ENCODE data around the gene ADRM1.

Gene ADRM1

GRCh38 chr20:62299666-62300236, 3.0 kb upstream of the ADRM1 start:
- DNase-seq, result no peak

- no peak for DNase-seq
Measured at GRCh38 chr20:62300319-62300718, 2.5 kb upstream of the ADRM1 start.

GRCh38 chr20:62301111-62301668, 1.6 kb upstream of the ADRM1 start:
- DNase-seq, result no peak

- DNase-seq, result peak; percentile 83 to 85
Measured at GRCh38 chr20:62301773-62302340, 940 bp upstream of the ADRM1 start.

DNA sequence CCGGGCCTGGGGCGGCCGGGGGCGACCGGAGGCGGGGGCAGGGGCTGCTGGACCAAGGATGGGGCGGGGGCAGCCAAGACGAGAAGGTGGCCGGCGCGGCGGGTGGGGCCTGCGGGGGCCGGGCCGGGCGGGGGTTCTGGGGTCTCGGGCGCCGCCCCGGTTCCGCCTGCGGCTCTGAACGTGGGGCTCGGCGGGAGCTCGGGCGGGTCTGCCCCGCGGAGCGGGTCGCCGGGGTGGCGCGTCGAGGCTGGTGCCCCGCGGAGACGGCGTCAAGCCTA, 204 bp downstream of the ADRM1 start:
- no peak for DNase-seq

DNA sequence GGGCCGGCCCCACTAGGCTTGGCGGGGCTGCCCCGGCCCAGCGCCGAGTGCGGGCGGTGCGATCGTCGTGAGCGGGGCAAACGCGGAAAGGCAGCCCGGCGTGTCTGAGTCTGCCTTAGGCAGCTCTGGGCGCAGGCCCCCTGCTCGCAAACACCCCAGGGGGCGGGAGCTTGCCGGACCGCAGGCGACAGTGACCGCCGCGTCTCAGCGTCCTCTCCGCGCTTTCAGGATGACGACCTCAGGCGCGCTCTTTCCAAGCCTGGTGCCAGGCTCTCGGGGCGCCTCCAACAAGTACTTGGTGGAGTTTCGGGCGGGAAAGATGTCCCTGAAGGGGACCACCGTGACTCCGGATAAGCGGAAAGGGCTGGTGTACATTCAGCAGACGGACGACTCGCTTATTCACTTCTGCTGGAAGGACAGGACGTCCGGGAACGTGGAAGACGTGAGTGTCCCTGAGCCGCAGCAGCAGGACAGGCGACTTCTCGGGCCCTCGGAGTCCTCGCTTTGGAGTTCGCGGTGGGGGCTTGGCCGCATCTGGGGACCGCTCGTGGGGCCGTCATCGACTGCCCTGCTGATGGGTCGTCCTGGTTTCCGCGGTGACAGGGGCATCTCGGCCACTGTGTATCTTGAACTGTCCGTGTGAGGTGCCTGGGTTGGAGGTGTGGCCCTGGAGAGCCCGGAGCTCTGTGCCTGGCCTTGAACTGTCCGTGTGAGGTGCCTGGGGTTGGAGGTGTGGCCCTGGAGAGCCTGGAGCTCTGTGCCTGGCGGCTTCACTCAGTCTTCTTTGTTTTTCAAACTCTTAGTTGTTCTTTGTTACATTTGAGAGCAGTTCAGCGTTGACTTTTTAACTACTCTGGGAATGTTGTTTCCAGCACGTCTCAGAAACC, 786 bp downstream of the ADRM1 start:
- no peak for DNase-seq

GRCh38 chr20:62304331-62305148, 1.7 kb downstream of the ADRM1 start:
- no peak for DNase-seq

DNA sequence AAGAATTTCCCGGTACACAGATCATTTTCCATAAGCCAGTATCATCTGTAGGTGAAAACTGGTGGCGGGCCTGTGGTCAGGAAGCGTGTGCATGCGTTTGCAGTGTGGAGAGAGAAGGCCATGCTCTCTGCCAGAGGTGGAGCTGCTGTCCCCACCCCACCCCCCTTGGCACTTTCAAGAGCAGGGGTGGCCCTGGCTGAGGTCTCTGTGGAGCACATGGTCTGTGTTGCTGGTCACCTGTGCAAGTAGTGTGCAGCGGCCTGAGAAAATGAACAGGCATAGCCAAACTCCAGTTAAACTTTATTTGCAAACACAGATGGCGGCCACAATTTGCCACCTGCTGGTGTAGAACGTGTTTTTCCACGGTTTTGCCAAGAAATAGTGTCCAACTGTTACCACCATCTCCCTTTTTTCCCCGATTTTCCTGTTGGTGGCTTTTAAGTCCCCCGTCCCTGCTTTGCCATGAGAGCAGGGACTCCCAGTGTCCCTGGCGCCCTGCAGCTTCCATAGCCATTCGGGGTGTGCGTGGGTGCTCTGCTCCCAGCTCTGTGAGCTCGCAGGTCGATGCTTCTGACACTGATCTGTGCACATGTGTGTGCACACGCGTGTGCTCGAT, 2.5 kb downstream of the ADRM1 start:
- DNase-seq, result no peak

GRCh38 chr20:62305765-62306413, 3.1 kb downstream of the ADRM1 start:
- DNase-seq, result no peak

DNA sequence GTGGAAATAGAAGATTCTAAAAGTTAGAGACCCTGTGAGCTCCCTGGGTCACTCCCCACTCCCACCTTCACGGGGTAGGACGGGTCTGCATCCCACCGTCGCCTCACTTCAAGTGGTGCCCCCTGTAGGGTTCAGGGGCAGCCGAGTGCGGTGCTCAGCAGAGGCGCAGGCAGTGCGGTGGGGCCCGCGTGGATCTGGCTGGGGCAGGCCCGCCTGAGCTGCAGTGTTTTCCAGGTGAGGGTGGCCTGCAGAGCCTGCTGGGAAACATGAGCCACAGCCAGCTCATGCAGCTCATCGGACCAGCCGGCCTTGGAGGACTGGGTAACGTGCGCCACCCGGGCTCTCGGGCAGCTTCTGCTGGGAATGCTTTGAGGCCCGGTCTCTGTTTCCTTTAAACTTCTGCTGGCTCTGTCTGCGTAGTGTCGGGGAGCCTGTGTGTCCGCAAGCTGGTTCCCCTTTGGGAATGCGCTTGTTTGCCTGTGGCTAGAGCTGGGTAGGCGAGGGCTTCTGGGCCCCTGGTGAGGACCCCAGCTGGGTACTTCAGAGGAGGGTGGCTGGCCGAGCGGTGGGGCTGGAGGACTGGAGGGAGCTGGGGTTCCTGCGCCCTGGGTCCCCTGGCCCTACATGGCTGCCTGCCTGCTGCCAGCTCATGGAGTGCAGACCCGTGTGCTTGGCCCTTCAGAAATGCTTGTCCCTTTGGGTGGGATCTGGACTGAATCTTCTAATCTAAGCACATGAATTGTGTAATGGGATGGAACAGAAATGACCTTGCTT, 3.8 kb downstream of the ADRM1 start:
- no peak for DNase-seq

- DNase-seq, result no peak
Measured at GRCh38 chr20:62307226-62308101, 4.7 kb downstream of the ADRM1 start.

- DNase-seq, result no peak
Measured at GRCh38 chr20:62308102-62308822, 5.5 kb downstream of the ADRM1 start.

GRCh38 chr20:62309198-62309944, 6.6 kb downstream of the ADRM1 start:
- DNase-seq, result no peak

- no peak for DNase-seq
Measured at GRCh38 chr20:62309947-62310756, 7.4 kb downstream of the ADRM1 start.

DNA sequence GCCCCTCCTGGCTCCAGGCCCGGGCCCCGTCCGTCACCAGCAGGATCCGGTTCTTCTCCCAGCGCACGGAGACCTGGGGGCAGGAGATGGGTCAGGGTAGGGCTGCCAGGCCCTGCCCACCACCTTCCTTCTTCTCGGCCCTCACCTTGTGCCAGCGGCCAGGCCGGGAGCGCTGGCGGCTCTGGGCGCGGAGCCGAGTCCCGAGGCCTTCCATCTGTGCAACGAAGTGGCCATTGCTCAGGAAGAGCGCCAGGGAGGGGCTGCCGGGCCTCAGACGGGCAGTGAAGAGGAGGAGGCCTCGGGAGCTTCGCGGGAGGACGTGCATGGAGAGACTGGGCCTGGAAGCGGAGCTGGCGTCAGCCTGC, 7.9 kb downstream of the ADRM1 start:
- DNase-seq, result no peak

DNA sequence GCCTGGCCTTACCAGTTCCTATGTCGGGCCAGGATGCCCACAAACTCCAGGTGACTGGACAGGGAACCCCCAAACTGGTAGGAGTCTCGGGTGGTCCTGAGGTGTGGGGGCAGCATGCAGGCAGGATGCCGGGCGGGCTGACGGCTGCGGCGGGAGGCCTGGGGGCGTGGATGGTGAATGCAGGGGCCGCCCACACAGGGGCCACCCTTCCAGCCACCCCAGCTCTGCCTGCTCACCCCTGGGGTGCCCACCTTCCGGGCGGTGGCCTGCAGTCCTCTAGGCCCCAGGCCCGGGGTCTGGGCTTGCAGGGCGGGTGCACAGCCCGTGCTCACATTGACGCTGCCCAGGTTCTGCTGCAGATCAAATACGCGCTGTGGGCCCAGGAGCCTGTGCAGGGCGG, 8.4 kb downstream of the ADRM1 start:
- DNase-seq, result no peak

DNA sequence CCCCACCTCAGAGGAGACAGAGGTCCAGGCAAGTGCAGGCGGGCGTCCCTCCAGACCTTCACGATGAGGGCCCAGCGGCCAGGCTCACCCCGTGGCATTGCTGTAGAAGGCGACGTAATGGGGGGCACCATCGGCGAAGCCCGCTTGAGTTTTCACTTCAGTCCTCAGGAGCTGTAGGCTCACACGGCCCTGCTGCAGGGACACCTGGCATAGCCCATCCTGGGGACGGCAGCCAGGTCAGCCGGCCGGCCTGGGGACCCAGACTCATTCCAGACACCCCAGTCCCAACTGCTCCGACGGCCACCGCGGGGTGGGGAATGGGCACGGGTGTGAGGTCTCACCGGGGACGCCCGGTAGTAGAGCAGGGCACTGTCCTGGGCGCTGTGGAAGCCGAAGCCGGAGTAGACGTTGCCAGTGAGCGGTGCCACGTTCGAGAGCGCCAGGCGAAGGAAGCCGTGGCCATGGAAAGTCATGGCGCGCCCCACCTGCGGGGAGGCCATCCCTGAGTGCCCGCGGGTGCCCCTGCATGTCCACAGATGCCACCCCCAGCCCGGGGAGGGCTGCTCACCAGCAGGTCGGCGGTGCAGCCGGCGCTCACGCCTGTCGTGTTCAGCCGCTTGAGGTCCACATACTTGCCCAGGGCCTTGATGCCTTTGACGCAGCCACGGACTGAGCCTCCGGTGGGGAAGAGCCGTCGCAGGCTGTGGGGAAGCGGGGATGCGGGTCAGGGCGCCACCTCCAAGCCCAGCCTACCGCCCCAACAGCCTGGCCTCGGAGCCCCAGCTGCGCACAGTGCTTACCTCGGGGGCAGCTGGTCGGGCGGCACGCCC, 9.2 kb downstream of the ADRM1 start:
- no peak for DNase-seq

All from activated CD4-positive, alpha-beta T cell treated with anti-CD3 and anti-CD28 coated beads, Interleukin-2, amount 50 U/mL, for 4 hours (primary cell).